Dedifferentiated amniotic fluid mesenchymal stem cell (primary cell): ENCODE data around the gene YEATS2.

Source experiments
- DNase-seq: peaks from one replicate; pipeline ENCODE4 v3.0.0-alpha.2; 2016; ENCODE audit errors: extremely low spot score

Gene YEATS2

GRCh38 chr3:183812761-183813445 lies 115.3 kb downstream of the YEATS2 start:
- no peak for DNase-seq

GRCh38 chr3:183814240-183814639 lies 116.6 kb downstream of the YEATS2 start:
- DNase-seq = no peak

GRCh38 chr3:183815563-183815940 lies 118.0 kb downstream of the YEATS2 start:
- DNase-seq = no peak

GRCh38 chr3:183815951-183816475 lies 118.4 kb downstream of the YEATS2 start:
- no peak for DNase-seq

GRCh38 chr3:183816681-183817510 lies 119.3 kb downstream of the YEATS2 start:
- DNase-seq = no peak

- no peak for DNase-seq
Observed at GRCh38 chr3:183817639-183818038, 120.0 kb downstream of the YEATS2 start.

- DNase-seq = no peak
Observed at GRCh38 chr3:183818041-183818620, 120.5 kb downstream of the YEATS2 start.

- DNase-seq = no peak
Observed at GRCh38 chr3:183818706-183819624, 121.4 kb downstream of the YEATS2 start.

GRCh38 chr3:183819831-183820230 lies 122.2 kb downstream of the YEATS2 start:
- no peak for DNase-seq

GRCh38 chr3:183822631-183823030 lies 125.0 kb downstream of the YEATS2 start:
- DNase-seq = no peak

GRCh38 chr3:183823963-183824362 lies 126.4 kb downstream of the YEATS2 start:
- DNase-seq = no peak

GRCh38 chr3:183824761-183825455 lies 127.3 kb downstream of the YEATS2 start:
- no peak for DNase-seq

- DNase-seq = peak; percentile 31
Observed at GRCh38 chr3:183825456-183826161, 128.0 kb downstream of the YEATS2 start, which contains the start of gene MAP6D1. TSS of gene MAP6D1 (minus strand) at chr3:183825577. CDS start at chr3:183825547, 30 bp downstream.

GRCh38 chr3:183826448-183827250 lies 129.1 kb downstream of the YEATS2 start:
- DNase-seq = no peak

GRCh38 chr3:183827809-183828537 lies 130.4 kb downstream of the YEATS2 start:
- no peak for DNase-seq

GRCh38 chr3:183828538-183828870 lies 130.9 kb downstream of the YEATS2 start:
- no peak for DNase-seq

GRCh38 chr3:183829466-183829865 lies 131.9 kb downstream of the YEATS2 start:
- no peak for DNase-seq

- no peak for DNase-seq
Observed at GRCh38 chr3:183830187-183830586, 132.6 kb downstream of the YEATS2 start.

- no peak for DNase-seq
Observed at GRCh38 chr3:183833516-183833915, 135.9 kb downstream of the YEATS2 start.
